GF-D8 (cell line): Measurements from ENCODE around the gene SRGN.

Experiments
- DNase-seq: peaks from one replicate; lab custom pipeline; 2025; lab: John Stamatoyannopoulos, UW

Gene SRGN

GRCh38 chr10:69061305-69062161 lies 26.4 kb upstream of the SRGN start:
- peak; percentile 96 for DNase-seq

DNA sequence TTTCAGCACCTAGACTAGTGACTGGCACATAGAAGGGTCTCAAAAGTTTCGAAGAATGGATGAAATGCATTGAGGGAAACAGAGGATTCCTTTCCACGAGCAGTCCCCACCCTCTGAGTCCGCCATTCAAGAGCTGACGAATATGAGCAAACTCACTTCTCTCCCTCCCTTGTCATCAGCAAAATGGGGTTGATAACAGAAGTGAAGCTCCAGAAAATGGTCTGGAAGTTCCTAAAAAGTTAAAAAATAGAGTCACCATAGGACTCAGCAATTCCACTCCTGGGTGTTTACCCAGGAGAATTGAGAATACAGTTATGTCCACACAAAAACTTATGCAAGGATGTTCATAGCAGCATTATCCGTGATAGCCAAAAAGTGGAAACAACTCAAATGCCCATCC lies 25.0 kb upstream of the SRGN start:
- DNase-seq = no peak

DNA sequence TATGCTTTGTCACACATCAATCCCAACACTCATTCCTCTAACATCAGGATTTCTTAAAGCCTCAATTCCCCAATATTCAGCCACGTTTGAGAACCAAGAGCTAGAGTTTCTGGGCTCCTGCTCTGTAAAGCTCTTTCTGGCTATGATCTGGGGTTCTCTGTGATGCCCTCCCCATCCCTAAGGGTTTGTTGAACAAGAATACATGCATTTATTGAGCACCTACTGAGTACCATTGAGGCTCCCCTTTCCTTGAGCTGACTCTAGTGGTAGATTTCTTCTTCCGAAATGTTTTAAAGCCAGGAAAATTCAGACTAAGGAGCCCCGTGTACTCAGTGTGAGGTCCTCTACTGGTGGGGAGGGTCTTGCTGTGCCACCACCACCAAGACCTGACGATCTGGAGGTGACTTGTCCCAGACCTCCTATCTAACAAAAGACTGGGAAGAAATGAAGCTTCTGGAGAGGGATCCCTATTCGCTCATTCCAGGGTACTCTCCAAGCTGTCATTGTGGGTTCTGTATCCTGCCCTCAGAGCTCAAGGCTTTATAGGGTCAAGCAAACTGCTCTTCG lies 23.1 kb upstream of the SRGN start:
- DNase-seq = no peak

DNA sequence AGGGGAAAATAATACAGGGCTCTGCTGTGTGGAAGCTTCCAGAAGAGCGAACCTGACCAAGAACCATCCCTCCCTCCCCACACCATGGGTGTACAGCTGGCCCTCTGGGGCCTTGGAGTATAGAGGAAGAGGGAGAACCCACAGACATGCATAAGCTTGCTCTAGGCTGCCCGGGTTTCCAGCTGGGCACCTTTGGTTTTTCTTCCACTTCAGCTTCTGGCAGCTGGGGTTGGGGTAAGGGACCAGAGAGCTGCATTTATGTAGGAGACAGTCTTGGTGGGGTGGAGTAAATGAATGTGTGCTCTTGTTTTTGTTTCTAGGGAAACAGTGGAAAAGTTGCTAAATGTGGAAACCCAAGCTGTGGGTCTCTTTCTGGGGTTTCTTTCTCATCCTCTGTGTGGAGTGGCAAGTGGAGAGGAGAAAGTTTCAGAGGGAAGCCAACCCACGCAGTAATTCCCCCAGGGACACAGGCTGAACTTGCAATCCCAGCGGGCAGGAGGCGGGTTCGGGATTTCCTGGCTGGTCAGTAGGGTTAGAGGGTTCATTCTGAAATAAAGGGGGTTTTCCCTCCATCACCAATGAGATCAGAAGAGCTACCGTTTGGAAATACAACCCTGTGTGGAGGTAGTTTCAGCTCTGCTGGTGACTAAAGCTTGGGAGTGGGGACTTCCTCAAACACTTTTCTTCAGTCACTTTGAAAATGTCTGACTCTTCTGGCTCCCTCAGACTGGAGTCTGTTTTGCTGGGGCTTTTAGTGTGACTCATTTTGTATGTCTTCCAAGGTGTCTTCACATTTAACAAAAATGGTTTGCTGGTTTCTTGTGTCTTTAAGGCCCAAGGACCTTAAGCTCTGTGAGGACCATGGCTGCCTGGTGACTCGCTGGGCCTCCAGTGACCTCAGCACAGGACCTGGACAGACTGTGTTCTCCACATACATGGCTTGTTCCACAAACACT lies 22.2 kb upstream of the SRGN start:
- peak; percentile 80 for DNase-seq

GRCh38 chr10:69067189-69067588 lies 20.7 kb upstream of the SRGN start:
- DNase-seq = no peak

- peak; percentile 87 for DNase-seq
Measured at GRCh38 chr10:69068549-69068948, 19.4 kb upstream of the SRGN start.

DNA sequence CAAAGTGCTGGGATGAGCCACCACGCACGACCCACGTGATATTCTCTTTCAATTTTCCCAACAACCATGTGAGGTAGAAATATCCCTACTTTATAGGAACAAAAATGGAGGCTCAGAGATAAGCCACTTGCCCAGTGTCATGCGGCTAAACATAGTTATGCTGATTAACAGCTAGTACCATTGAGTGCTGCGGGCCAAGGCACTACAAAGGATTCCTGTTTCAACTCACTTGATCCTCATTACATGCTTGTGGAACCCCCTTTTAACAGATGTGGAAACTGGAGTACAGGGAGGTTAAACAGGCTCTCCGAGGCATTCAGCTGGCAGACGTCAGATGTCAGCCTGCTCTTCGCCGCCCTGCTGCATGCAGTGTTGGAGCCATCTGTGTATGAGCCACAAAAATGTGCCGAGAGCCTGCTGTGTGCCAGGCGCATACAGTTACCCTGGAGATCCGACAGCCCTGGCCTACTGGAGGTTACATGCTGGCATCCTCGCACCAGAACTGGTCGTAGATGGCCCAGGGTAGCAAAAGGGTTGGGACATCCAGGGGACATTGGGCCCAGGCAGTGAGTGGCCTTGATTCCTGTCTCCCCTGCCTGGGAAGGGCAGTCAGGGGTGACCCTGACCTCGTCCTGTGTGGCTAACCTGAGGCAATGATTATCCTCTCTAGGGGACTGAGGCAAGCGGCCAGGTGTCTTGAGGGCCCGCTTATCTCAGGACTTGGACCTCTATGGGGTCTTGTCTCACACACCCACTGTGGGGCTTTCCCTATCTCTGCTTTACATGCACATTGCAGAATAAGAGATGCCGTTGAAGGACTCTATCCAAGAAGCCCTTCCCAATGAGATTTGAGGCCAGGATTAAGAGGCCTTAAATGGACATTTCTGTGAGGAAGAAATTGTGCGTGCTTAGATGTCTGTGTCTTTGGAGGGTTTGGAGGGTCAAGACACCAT lies 18.5 kb upstream of the SRGN start:
- no peak for DNase-seq

GRCh38 chr10:69070951-69071350 lies 17.0 kb upstream of the SRGN start:
- no peak for DNase-seq

DNA sequence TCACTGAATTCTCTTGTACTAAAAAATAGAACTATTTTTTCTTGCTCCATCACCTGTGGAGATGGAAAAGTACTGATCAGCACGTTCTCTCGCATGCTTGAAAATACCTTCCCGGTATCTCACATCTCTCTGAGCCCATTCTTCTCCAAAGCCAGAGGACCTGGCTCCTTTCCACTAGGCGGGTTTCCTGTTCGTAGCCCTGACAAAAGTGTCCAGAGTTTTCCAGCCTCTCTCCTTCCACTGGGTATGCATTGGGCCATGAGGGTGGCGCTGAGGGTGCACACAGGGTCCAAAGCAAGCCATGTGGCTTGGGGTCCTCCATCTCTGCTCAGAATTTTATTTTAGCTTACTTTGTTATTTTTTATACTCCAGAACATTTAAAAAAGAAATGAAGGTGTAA lies 16.3 kb upstream of the SRGN start:
- no peak for DNase-seq

DNA sequence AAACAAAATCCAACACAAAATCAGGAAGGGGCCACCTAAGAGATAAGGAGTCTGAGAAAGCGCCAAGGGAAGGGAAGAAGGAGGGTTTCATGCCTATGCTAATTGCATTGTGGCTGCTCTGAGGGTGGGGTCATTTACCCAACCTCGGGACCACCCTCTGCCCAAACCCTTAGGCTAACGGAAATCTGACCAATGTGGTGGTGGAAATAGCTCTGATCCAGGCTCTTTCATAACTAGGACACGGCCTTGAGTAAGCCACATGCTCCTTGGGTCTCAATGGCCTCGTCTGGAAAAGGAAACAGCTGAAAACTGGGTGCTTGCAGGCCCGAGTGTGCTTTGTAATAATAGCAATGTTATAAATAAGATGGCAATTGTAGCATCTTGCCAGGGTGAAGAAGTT lies 14.9 kb upstream of the SRGN start:
- peak; percentile 97 for DNase-seq

- peak; percentile 78 for DNase-seq
Measured at GRCh38 chr10:69073736-69074364, 14.1 kb upstream of the SRGN start.

DNA sequence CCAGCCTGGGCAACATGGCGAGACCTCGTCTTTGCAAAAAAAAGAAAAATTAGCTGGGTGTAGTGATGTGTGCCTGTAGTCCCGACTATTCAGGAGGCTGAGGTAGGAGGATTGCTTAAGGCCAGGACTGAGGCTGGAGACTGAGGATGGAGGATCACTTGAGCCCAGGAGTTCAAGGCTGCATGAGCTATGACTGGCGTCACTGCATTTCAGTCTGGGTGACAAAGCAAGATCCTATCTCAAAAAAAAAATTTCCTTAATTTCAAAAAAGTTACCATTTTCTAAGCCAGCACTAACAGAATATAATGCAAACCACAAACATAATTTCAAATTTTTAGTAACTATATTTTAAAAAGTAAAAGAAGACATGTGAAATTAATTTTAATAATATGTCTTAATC lies 13.4 kb upstream of the SRGN start:
- no peak for DNase-seq

DNA sequence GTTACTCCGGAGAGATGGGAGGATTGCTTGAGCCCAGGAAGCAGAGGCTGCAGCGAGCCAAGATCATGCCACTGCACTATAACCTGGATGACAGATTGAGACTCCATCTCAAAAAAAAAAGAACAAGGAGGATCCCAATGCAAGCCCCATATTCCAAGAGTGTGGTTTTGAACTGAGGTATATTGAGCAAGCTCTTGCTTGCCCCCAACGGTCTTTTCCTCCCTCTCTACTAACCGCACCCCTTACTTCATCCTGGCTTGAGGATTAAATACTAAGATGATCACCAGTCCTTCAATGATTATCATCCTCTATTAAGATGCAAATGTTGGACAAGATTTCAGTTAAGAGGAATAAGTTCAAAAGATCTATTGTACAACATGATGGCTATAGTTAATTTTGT lies 12.5 kb upstream of the SRGN start:
- DNase-seq = peak; percentile 67

GRCh38 chr10:69078311-69078710 lies 9.6 kb upstream of the SRGN start:
- no peak for DNase-seq

- DNase-seq = peak; percentile 81
Measured at GRCh38 chr10:69080226-69080625, 7.7 kb upstream of the SRGN start.

GRCh38 chr10:69086001-69086509 lies 1.8 kb upstream of the SRGN start:
- peak; percentile 75 for DNase-seq

- DNase-seq = no peak
Measured at GRCh38 chr10:69088471-69088769, 517 bp downstream of the SRGN start.

- peak; percentile 72 for DNase-seq
Measured at GRCh38 chr10:69088801-69089501, 1.0 kb downstream of the SRGN start.

GRCh38 chr10:69089638-69090599 lies 2.0 kb downstream of the SRGN start:
- peak; percentile 44 for DNase-seq
